NCI-H2227 (cell line): ENCODE results near the gene TRAF3IP3.

Experiments
- DNase-seq: peaks from one replicate; lab custom pipeline; 2025; ENCODE audit not compliant: unreplicated experiment; lab: John Stamatoyannopoulos, UW

The TRAF3IP3 gene

GRCh38 chr1:209755926-209756614 lies at the start of gene TRAF3IP3:
Gene TRAF3IP3, plus strand, starts transcription at chr1:209756053. Its CDS starts 3,987 bp downstream, at chr1:209760040.
- no peak for DNase-seq

GRCh38 chr1:209706622-209707021 lies 49.2 kb upstream of the TRAF3IP3 start:
- no peak for DNase-seq

- no peak for DNase-seq
Measured at GRCh38 chr1:209707308-209707707, 48.5 kb upstream of the TRAF3IP3 start.

DNA sequence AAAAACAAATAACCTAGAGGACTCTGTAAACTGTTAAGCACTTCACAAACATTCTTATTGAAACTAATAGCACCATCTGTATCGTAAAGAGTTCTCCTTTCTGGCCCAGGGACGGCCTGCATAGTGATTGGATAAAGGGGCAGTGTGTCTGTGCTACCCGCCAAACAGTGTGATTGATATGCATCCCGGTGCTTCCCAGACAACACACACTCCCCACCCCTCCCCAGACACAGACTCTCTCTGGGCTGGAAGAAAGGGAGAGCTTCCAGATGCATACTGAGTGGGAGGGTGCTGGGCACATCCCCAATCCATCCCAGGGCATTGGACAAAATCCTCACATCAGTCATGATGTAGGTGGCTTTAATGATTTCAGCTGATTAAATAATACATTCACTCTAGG lies 47.6 kb upstream of the TRAF3IP3 start:
- no peak for DNase-seq

GRCh38 chr1:209710093-209710492 lies 45.8 kb upstream of the TRAF3IP3 start:
- DNase-seq: no peak

GRCh38 chr1:209710847-209711246 lies 45.0 kb upstream of the TRAF3IP3 start:
- DNase-seq: no peak

- no peak for DNase-seq
Measured at GRCh38 chr1:209714338-209714737, 41.5 kb upstream of the TRAF3IP3 start.

DNA sequence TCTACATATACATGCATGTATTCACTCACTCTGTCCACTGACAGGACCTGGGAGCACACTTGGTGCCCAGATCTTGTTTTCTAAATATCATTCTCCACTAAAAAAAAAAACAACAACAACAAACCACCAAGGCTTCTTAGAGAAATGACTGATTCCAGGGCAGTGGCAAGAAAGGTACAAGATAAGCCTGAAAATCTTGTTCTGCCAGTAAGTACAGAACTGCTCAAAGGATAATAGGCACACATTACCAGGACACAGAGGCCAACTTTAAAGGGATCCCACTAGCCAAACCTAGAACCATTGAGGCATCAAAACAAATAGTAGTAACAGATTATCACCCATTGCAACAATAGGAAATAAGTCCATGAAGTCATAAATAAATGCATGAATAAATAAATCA lies 40.5 kb upstream of the TRAF3IP3 start:
- no peak for DNase-seq

- no peak for DNase-seq
Measured at GRCh38 chr1:209717818-209718217, 38.0 kb upstream of the TRAF3IP3 start.

GRCh38 chr1:209720326-209720725 lies 35.5 kb upstream of the TRAF3IP3 start:
- no peak for DNase-seq

DNA sequence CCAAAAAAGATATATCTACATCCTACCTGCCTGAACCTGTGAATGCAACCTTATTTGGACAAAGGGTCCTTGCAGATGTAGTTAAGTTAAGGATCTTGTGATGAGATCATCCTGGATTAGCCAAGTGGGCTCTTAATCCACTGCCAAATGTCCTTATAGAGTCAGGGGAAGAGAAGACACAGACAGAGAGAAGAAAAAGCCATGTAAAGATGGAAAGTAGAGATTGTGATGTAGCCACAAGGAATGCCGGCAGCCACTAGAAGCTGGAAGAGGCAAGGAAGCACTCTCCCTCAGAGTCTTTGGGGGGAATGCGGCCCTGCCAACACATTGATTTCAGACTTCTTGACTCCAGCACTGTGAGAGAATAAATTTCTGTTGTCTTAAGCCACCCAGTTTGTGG lies 35.0 kb upstream of the TRAF3IP3 start:
- no peak for DNase-seq

GRCh38 chr1:209721323-209721722 lies 34.5 kb upstream of the TRAF3IP3 start:
- no peak for DNase-seq

DNA sequence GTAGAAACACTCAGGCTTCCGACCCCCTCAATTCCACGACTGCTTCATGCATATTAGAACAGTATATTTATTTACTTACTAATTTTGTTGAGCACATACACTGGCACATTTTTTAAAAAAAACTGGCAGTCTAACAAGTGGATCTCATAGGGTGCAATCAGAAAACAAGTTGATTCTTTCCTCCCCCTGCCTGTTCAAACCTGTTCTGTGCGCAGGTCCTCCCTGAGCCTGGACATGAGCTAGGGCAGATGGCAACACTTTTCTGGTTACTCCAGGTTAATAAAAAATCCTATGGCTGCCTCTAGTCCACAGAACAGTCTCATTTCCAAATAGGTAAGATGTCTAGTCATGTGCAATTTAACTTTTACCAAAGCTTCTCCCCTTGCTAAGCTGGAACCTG lies 32.6 kb upstream of the TRAF3IP3 start:
- DNase-seq: no peak

- DNase-seq: no peak
Measured at GRCh38 chr1:209723756-209724693, 31.8 kb upstream of the TRAF3IP3 start.

- DNase-seq: no peak
Measured at GRCh38 chr1:209727286-209727685, 28.6 kb upstream of the TRAF3IP3 start.

DNA sequence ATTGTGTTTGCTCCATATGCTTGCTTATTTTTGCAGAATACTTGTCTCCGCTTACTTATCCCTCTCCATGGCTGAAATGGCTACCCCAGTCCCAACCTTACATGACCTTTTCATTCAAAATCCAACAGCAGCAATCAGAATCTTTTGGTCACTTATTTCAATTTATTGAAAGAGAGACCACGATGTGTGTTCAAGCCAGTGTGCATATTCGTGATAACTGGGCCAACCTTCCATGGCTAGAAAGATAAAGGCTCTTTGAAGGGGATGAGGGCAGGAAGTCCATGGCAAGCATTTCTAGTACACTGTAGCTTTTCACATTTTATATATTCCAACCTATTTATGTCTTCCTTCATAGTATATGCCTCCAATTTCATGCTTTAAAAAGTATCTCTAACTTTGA lies 28.1 kb upstream of the TRAF3IP3 start:
- DNase-seq: no peak

DNA sequence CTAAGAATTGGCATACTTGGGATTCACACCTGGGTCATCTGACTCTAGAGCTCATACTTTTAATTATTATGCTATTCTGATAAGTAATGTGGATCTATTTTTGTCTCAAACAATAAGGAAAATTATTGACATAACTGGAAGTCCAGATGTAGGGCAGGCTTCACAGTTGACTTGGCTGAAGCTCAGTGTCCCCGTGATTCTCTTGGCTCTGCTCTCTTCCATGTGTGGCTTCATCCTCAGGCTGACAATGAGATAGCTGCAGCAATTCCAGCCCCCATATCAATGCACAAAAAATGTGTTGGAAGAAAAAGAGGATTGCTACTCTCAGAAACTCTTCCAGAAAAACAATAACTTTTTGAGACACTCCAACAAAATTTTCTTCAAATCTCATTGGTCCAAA lies 27.4 kb upstream of the TRAF3IP3 start:
- no peak for DNase-seq

GRCh38 chr1:209729436-209729835 lies 26.4 kb upstream of the TRAF3IP3 start:
- DNase-seq: no peak

DNA sequence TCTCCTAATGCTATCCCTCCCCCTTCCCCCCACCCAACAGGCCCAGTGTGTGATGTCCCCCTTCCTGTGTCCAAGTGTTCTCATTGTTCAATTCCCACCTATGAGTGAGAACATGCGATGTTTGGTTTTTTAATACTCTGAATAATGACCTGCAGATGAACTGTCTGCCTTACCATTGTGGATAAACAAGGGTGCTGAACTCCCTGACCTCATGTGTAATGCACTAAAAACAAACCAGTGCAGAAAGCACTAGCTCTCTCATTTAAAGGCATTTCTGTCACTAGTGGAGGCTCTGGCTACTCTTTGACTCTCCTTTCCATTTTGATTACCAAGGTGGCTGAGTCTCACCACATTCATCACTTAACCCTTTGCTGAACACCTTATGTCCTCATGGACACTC lies 23.1 kb upstream of the TRAF3IP3 start:
- no peak for DNase-seq

DNA sequence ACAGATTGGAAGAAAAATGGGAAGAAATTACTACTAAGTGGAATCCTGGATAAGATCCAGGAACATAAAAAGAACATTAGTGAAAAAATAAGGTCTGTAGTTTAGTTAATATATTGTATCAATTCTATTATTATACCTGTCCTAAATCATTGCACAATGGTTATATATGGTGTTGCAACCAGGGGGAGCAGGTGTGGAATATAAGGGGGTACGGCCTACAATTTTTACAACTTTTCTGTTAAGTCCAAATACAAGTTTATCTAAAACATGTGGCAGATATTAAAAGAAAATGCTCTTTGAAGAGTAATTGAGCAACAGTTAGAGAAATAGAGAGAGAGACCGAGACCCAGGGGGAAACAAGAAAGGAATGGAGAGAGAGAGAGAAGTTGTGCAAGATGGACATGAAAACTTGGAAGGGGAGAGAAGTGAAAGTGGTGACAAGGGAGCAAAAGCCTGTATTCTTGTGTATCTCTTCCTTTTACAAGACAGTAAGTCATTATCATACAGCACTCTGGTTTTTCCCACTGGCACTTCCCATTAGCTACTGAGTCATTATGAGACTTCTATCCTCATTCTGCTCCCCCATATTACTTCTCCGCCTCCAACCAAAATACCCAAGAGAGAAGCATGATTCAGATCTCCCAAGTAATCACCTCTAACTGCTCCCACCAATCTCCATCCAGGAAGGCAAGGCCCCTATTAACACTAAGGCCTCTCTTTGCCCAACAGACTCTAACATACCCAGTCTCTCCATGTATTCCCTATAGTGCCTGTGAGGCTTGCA lies 22.3 kb upstream of the TRAF3IP3 start:
- no peak for DNase-seq

DNA sequence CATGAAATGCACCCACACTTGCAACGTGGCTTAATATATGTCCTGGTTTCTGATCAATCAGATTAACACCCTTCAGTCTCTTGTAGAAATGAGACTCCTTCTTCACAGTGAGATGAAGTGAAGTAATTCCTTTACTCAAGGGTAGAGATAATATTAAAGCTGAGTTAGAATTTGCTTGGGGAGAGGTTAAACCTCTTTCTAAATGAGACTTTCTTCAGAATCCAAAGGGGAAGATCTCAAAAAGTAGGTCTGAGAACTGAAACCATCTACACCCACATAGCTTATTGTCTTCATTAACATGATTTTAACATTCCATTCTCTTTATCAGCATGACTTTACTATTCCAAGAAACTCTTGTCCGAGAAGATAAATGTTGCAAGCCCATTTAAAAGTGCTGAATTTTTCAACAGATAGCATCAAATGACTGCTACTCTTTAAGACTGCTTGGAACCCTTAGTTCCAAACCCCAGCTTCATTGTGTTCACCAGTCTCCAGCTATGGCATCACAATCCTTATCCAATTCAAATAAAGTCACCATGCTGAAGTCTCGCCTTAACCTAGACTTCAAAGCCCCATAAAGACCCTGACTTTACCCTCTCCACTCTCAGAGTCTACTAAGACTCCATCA lies 19.2 kb upstream of the TRAF3IP3 start:
- DNase-seq: no peak
